Activated naive CD4-positive, alpha-beta T cell treated with anti-CD3 and anti-CD28 coated beads, Interleukin-2, amount 50 U/mL, for 24 hours (primary cell): Measurements from ENCODE around the gene LAT.
A peak's percentile ranks its signal among the peaks of the same experiment; 100 is the strongest.
"Not testable (repeated sequence)": the region's sequence is repeated elsewhere in the genome, so short reads cannot be mapped to it uniquely, and the experiment has no call there.

Experiments
- H3K27ac Mint-ChIP-seq: one replicate; pipeline ENCODE4 v1.8.0; 2021; ENCODE audit warnings: mild to moderate bottlenecking, mixed read lengths
- H3K27me3 Mint-ChIP-seq: one replicate; pipeline ENCODE4 v1.8.0; 2021; ENCODE audit warnings: mixed read lengths
- H3K36me3 Mint-ChIP-seq: one replicate; pipeline ENCODE4 v1.8.0; 2021; ENCODE audit warnings: mixed read lengths
- H3K4me1 Mint-ChIP-seq: one replicate; pipeline ENCODE4 v1.8.0; 2021; ENCODE audit warnings: mixed read lengths
- H3K4me3 Mint-ChIP-seq: one replicate; pipeline ENCODE4 v1.8.0; 2021; ENCODE audit warnings: mild to moderate bottlenecking, mixed read lengths
- H3K9me3 Mint-ChIP-seq: one replicate; pipeline ENCODE4 v1.8.0; 2021; ENCODE audit warnings: mixed read lengths

LAT gene

DNA sequence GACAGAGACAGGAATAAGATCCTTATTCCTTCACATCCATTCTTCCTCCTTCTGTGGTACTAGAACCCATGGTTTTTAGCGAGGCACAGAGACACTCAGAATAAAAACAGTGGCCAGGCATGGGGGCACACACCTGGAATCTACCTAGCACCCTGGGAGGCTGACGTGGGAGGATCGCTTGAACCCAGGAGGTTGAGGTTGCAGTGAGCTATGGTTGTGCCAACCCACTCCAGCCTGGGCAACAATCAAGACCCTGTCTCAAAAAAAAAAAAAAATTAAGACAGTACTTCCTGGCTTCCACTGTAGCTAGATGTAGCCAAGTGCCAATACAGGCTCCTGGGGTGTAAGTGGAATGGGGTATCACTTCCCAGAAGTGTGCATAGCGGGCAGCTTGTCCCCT, 17.7 kb upstream of the LAT start:
- no peaks in the 10 kb centered on the region for H3K9me3 Mint-ChIP-seq
- H3K4me3 Mint-ChIP-seq, result peak overlapping the region; percentile 30
- no peaks in the 10 kb centered on the region for H3K27me3 Mint-ChIP-seq
- no peaks in the 10 kb centered on the region for H3K4me1 Mint-ChIP-seq
- peaks cover 7% of the 10 kb centered on the region for H3K36me3 Mint-ChIP-seq
- peak overlapping the region; percentile 65 for H3K27ac Mint-ChIP-seq

DNA sequence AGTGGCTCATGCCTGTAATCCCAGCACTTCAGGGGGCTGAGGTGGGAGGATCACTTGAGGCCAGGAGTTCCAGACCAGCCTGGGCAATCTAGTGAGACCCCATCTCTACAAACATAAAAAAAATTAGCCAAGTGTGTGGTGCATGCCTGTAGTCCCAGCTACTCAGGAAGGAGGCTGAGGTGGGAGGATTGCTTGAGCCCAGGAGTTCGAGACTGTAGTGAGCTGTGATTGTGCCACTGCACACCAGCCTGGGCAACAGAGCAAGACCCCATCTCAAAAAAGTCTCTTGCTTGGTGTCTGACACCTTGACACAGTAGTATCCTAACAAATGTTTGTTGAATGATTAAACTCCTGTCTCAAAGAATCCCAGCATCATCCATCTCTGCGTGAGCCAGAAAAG, 15.2 kb upstream of the LAT start:
- not testable (repeated sequence) for H3K9me3 Mint-ChIP-seq, H3K4me1 Mint-ChIP-seq, H3K27me3 Mint-ChIP-seq, H3K36me3 Mint-ChIP-seq, H3K27ac Mint-ChIP-seq, H3K4me3 Mint-ChIP-seq

DNA sequence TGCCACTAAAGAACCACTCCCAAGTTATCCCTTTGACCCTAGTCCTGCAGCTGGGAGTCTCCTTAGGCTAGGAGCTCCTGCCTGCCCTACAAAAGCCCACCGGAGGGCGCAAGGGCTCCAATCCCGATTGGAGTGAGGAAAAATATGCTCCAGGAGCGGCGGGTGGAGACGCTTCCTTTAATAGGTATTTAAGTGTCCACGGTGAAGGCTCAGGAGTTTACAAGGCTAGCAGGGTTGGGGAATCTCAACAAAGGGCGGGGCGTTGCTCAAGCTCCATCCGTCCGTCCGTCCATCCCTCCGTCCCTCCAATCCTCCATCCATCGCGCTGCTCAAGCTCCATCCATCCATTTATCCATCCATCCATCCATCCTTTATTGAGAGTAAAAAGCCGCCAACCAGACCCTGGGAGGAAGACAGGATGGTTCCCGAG, 10.8 kb upstream of the LAT start:
- peaks cover 3% of the 10 kb centered on the region for H3K36me3 Mint-ChIP-seq
- no peaks in the 10 kb centered on the region for H3K27me3 Mint-ChIP-seq
- peaks cover 43% of the 10 kb centered on the region for H3K4me1 Mint-ChIP-seq
- H3K4me3 Mint-ChIP-seq, result peak overlapping the region; percentile 99
- peak overlapping the region; percentile 99 for H3K27ac Mint-ChIP-seq
- H3K9me3 Mint-ChIP-seq, result no peaks in the 10 kb centered on the region

DNA sequence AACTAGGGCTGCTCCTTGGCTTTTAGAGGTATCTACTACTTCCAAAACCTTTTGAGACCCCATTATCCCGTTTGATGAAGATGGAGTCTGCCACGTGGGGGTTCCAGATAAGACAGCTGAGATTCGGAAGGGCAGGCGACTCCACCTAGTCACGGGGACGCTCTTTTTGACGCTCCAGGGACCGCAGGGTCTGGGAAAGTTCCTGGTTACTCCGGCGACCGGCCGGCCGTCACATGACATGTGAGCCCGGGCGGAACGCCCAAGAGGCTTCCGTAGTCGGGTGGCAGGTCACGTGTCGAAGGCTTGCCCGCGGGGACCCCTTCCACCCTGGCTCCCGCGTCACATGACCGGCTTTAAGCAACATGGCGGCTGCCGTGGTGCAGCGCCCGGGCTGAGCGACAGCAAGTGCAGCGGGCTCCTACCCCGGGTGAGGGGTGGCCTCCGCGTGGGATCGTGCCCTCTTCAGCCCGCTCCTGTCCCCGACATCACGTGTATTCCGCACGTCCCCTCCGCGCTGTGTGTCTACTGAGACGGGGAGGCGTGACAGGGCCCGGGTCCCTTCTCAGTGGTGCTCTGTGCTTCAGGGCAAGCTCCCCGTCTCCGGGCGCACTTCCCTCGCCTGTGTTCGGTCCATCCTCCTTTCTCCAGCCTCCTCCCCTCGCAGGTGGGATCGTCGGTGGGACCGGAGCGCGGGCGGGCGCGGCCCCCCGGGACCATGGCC, 10.3 kb upstream of the LAT start, which contains the start of gene SPNS1:
Gene SPNS1, plus strand, starts transcription at position 342 of the 721 bp plus-strand sequence. Its CDS starts 374 bp downstream, at position 716.
- peaks cover 3% of the 10 kb centered on the region for H3K36me3 Mint-ChIP-seq
- no peaks in the 10 kb centered on the region for H3K9me3 Mint-ChIP-seq
- H3K27me3 Mint-ChIP-seq, result no peaks in the 10 kb centered on the region
- peak within 1 kb of the TSS; percentile 99 for H3K4me3 Mint-ChIP-seq
- H3K4me1 Mint-ChIP-seq, result peaks cover 43% of the 10 kb centered on the region
- peak within 1 kb of the TSS; percentile 99 for H3K27ac Mint-ChIP-seq

DNA sequence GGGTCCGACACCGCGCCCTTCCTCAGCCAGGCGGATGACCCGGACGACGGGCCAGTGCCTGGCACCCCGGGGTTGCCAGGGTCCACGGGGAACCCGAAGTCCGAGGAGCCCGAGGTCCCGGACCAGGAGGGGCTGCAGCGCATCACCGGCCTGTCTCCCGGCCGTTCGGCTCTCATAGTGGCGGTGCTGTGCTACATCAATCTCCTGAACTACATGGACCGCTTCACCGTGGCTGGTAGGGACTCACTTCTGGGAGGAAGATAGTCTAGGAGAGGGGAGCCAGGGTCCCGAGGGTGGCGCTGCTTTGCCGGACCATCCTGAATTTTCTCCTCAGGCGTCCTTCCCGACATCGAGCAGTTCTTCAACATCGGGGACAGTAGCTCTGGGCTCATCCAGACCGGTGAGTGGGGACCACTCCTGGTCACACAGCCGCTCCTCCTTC, 9.7 kb upstream of the LAT start:
- peak overlapping the region; percentile 88 for H3K27ac Mint-ChIP-seq
- H3K4me1 Mint-ChIP-seq, result peaks cover 43% of the 10 kb centered on the region
- H3K27me3 Mint-ChIP-seq, result no peaks in the 10 kb centered on the region
- H3K36me3 Mint-ChIP-seq, result peaks cover 3% of the 10 kb centered on the region
- peak overlapping the region; percentile 99 for H3K4me3 Mint-ChIP-seq
- H3K9me3 Mint-ChIP-seq, result no peaks in the 10 kb centered on the region

DNA sequence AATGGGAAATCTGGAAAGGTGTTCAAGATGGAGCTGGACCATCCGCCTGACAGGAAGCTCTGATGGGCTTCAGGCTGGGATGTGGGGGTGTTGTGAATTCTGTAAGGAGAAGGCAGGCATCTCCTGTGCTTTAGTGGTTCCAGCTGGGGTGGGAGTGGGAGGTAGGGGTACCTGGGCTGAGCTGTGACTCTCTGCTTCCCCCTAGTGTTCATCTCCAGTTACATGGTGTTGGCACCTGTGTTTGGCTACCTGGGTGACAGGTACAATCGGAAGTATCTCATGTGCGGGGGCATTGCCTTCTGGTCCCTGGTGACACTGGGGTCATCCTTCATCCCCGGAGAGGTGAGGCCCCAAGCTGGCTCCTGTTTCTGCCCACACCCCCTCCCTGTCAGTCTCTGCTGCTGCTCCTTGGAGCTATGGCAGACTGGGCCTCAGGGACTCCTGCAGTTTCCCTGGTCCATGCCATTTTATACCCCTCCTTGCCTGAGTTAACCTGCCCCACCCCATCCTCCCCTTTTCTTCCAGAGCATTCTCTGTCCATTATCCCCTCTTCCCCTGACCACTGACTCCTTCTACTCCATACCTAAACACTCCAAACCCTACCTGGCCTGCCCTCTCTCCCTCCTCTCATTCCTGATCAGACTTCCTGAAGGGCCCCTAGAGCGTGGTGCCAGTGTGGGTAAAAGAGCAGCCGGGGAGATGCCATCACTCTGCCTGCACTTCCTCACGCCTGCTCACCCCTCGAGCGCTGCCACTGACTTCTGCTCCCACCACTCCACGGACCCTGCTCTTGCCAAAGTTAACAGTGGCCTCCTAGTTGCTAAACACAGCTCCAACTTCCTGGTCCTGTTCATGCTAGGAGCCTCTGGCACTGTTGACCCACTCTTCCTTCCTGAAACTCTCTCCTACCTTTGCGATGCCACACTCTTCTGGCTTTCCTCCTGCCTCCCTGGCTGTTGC, 6.9 kb upstream of the LAT start:
- no peaks in the 10 kb centered on the region for H3K27me3 Mint-ChIP-seq
- no peaks in the 10 kb centered on the region for H3K9me3 Mint-ChIP-seq
- H3K4me1 Mint-ChIP-seq, result peaks cover 52% of the 10 kb centered on the region
- peaks cover 12% of the 10 kb centered on the region for H3K36me3 Mint-ChIP-seq
- H3K27ac Mint-ChIP-seq, result peak overlapping the region; percentile 87
- H3K4me3 Mint-ChIP-seq, result peak overlapping the region; percentile 69

DNA sequence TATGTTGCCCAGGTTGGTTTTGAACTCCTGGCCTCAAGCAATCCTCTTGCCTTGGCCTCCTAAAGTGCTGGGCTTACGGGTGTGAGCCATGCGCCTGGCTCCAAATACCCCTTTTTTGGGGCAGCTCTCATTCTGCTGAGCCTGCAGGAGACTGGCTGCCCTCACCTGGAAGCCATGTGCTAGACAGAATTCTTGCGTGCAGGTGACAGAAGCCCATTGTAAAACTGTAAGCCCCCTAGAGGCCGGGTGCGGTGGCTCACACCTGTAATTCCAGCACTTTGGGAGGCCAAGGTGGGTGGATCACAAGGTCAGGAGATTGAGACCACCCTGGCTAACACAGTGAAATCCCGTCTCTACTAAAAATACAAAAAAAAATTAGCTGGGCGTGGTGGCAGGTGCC, 4.5 kb upstream of the LAT start:
- not testable (repeated sequence) for H3K27ac Mint-ChIP-seq, H3K27me3 Mint-ChIP-seq, H3K9me3 Mint-ChIP-seq, H3K4me3 Mint-ChIP-seq
- peaks cover 58% of the 10 kb centered on the region for H3K4me1 Mint-ChIP-seq
- peaks cover 23% of the 10 kb centered on the region for H3K36me3 Mint-ChIP-seq

DNA sequence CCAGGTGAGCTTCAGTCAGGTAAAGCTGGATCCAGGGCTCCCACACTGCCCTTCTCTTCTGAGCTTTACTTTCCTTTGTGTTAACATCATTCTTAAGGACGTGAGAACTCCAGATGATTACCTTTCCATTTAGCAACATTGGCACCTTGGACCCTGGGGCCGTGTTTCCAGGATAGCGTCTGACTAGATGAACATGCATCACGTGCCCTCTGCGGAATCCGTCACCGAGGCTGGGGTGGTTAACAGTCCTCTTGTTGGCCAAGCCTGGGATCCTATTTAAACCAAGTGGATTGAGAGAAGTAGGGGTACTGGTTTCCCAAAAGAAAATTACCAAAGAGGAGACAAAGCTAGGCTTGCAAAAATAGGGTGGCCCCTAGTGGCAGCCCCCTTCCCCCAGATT, 3.9 kb upstream of the LAT start:
- Mint-ChIP-seq H3K27me3 (no peaks in the 10 kb centered on the region), H3K9me3 (no peaks in the 10 kb centered on the region), H3K4me3 (no peak overlapping the region), H3K4me1 (peaks cover 52% of the 10 kb centered on the region), H3K36me3 (peaks cover 25% of the 10 kb centered on the region), H3K27ac (no peak overlapping the region)

DNA sequence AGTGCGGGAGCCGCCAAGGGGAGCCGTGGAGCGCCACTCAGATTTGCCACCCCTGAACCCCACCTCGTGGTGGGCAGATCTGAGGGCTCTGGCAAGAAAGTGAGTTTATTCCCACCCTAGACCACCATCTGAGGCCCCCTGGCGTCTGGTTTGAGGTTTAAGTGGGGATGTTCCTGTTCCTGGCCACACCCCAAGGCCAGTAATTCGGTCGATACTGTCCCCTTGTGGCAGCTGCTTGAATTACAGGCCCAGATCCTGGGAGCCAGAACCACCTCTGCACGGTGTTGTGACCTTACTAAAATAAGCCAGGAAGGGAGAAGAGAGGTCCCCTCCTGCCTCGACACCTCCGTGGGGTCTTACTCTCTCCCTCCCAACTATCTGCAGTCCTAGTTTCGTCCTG, 3.3 kb upstream of the LAT start:
- Mint-ChIP-seq H3K4me1 (peaks cover 46% of the 10 kb centered on the region), H3K27me3 (no peaks in the 10 kb centered on the region), H3K9me3 (no peaks in the 10 kb centered on the region), H3K36me3 (peaks cover 25% of the 10 kb centered on the region), H3K4me3 (no peak overlapping the region), H3K27ac (no peak overlapping the region)

DNA sequence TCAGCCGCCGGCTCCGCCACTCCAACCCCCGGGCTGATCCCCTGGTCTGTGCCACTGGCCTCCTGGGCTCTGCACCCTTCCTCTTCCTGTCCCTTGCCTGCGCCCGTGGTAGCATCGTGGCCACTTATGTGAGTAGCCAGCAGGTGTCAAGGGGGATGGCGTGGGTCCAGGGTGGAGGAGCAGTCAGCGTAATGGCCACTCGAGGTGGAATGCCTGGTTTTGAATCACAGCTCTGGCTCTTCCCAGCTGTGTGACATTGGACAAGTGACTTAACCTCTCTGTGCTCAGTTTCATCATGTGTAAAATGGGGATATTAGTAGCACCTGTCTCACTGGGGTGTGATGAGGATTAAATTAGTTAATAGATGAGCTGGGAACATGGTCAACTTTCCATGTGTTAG, 2.4 kb upstream of the LAT start:
- Mint-ChIP-seq H3K27ac (no peak overlapping the region), H3K9me3 (peaks cover 5% of the 10 kb centered on the region), H3K27me3 (no peaks in the 10 kb centered on the region), H3K4me3 (no peak overlapping the region), H3K4me1 (peaks cover 44% of the 10 kb centered on the region), H3K36me3 (peaks cover 31% of the 10 kb centered on the region)

DNA sequence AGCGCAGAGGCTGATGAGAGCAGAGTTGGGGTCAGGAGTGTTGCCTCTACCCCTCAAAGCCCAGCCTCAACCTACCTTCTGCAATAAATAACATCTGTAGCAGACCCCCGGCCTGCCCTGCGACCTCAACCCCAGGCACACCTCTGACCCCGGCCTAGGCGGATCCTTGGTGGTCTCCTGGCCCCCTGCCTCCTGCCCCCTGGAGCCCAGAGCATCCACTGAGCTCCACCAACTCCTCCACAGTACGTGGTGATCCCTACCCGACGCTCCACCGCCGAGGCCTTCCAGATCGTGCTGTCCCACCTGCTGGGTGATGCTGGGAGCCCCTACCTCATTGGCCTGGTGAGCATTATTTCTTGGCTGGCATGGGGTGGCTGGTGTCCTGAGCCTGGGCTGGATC, 1.9 kb upstream of the LAT start:
- Mint-ChIP-seq H3K27ac (no peak overlapping the region), H3K36me3 (peaks cover 36% of the 10 kb centered on the region), H3K27me3 (no peaks in the 10 kb centered on the region), H3K4me1 (peaks cover 44% of the 10 kb centered on the region), H3K9me3 (peaks cover 8% of the 10 kb centered on the region), H3K4me3 (no peak overlapping the region)

DNA sequence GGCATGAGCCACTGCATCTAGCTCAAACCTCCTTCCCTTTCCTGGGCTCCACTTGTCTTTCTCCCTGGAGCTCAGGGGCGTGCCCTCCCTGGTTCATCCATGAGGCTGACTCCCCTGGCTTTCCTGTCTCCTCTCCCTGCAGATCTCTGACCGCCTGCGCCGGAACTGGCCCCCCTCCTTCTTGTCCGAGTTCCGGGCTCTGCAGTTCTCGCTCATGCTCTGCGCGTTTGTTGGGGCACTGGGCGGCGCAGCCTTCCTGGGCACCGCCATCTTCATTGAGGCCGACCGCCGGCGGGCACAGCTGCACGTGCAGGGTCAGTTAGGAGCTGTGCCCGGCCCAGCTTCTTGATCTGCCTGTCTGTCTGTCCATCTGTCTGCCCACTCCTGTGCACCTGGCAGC, 1.2 kb upstream of the LAT start:
- Mint-ChIP-seq H3K9me3 (peaks cover 8% of the 10 kb centered on the region), H3K4me1 (peaks cover 41% of the 10 kb centered on the region), H3K27ac (peak overlapping the region; percentile 68), H3K36me3 (peaks cover 35% of the 10 kb centered on the region), H3K4me3 (peak overlapping the region; percentile 83), H3K27me3 (no peaks in the 10 kb centered on the region)

DNA sequence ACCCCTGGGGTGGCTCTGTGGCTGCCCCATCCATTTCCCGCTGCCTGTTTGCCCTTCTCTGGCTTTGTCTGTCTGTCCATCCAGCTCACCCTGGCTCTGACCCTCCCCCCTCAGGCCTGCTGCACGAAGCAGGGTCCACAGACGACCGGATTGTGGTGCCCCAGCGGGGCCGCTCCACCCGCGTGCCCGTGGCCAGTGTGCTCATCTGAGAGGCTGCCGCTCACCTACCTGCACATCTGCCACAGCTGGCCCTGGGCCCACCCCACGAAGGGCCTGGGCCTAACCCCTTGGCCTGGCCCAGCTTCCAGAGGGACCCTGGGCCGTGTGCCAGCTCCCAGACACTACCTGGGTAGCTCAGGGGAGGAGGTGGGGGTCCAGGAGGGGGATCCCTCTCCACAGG, 761 bp upstream of the LAT start:
- peak overlapping the region; percentile 83 for H3K4me3 Mint-ChIP-seq

DNA sequence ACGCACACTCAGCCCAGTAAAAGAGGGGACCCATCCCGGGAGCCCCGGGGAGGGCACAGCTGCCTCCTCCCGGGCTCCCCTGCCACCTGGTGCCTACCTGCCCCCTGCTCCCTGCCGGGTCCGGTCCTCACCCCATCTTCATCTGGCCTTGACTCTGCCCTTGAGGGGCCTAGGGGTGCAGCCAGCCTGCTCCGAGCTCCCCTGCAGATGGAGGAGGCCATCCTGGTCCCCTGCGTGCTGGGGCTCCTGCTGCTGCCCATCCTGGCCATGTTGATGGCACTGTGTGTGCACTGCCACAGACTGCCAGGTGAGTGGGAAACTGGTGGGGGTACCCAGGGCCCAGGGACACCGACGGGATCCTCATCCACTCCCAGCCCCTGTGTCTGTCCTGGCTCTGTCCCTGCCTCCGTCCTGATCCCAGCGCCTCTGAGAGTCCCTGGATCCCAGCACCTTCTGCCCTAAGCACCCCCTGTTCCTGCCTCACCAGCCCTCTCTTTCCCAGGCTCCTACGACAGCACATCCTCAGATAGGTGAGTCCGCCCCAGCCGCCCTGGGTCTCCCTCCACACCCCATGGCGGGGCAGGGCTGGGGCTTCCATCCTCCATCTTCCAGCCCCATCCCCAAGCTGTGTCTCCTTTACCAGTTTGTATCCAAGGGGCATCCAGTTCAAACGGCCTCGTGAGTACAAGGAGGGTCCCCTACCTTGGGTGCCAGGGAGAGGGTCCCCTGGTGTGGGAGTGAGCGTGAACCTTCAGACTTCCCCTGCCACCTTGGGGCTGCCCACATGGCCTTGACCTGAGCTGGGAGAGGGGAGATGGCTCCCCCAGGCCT, 574 bp downstream of the LAT start:
- H3K4me3 Mint-ChIP-seq, result peak overlapping the region; percentile 98
- H3K27ac Mint-ChIP-seq, result peak overlapping the region; percentile 97
- peaks cover 58% of the 10 kb centered on the region for H3K4me1 Mint-ChIP-seq
- peaks cover 8% of the 10 kb centered on the region for H3K9me3 Mint-ChIP-seq
- peaks cover 44% of the 10 kb centered on the region for H3K36me3 Mint-ChIP-seq
- H3K27me3 Mint-ChIP-seq, result no peaks in the 10 kb centered on the region

More for the DNA sequence above, 761 bp upstream of the LAT start:
- Mint-ChIP-seq H3K27me3 (no peaks in the 10 kb centered on the region), H3K4me1 (peaks cover 44% of the 10 kb centered on the region), H3K9me3 (peaks cover 8% of the 10 kb centered on the region), H3K36me3 (peaks cover 37% of the 10 kb centered on the region), H3K27ac (no peak overlapping the region)

DNA sequence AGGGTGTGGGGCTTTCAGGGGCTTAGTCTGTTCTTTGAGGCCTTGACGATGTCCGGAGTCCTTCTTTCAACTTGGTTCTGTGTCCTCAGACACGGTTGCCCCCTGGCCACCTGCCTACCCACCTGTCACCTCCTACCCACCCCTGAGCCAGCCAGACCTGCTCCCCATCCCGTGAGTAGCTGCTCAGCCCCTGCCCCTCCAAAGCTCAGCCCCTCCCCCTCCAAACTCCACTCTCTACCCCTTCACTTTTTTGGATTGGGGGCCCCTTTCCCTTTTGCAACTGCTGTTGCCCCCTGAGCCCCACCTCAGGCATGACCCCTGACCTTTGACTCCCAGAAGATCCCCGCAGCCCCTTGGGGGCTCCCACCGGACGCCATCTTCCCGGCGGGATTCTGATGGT, 1.2 kb downstream of the LAT start:
- peak overlapping the region; percentile 98 for H3K4me3 Mint-ChIP-seq
- peaks cover 64% of the 10 kb centered on the region for H3K4me1 Mint-ChIP-seq
- H3K9me3 Mint-ChIP-seq, result peaks cover 8% of the 10 kb centered on the region
- H3K27me3 Mint-ChIP-seq, result no peaks in the 10 kb centered on the region
- H3K27ac Mint-ChIP-seq, result peak overlapping the region; percentile 97
- H3K36me3 Mint-ChIP-seq, result peaks cover 48% of the 10 kb centered on the region
